ENCODE data around the gene SPATS2L.

SPATS2L gene

GRCh38 chr2:200297989-200298388 is 8.5 kb upstream of the SPATS2L start:
- no peak for DNase-seq (ENCODE audit: low read depth)

DNA sequence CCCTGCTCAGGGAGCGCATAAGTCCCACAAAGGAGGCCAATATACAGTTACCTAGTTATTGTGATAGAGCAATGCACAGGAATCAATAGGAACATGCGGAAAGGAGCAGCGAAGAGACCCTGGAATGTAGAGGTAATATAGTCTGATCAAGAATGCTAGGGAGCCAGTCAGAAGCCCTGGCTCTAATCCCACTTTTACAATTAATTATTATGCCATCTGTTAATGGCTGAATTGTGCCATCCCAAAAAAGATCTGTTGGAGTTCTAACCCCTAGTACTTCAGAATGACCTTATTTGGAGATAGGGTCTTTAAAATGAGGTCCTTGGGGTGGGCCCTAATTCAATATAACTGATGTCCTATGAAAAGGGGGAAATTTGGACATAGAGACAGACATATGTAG is 7.7 kb upstream of the SPATS2L start:
- DNase-seq (ENCODE audit: low read depth), result no peak

DNA sequence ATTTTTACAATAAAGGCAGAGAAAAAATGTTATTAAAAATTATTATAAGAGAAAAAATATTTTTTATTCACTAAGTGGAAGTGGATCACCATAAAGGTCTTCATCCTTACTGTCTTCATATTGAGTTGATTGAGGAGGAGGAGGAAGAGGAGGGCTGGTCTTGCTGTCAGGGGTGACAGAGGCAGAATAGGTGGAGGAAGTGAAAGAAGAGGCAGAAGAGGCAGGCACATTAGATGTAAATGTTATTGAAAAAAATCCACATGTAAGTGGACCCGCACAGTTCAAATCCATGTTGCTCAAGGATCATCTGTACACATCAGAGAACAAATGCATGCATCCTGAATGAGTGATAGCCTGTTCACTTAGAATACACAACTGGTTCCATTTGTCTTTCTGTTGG is 6.4 kb upstream of the SPATS2L start:
- DNase-seq (ENCODE audit: low read depth), result no peak

DNA sequence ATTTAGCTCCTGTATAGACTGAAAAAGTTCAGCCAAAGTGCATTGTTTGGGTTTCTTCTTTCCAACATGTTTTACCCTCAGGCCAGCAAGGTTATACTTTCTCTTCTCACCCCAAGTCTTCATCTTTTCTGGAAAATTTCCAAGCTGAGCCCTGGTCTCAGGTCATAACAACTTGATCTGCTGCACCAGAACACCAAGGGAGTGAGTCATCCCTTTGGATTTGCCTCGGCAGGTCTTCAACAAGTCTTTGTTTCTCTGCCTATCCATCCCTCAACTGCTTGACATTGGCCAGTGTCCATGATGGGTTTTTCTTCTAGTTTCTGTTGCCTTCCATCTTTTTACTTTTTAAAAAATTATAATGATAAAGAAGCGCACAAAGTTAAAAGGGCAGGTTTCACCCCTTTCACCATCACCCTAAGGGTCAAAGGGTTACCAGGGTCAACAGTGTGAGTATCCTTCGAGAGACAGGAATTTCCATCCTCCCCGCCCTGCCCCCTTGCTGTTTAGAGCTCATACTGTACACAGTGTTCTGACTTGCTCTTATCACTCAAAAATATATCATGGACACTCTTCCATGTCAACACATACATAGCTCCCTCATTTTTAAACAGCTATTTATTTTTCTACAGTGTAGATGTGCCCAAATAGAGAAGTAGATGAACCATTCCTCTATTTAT is 5.7 kb upstream of the SPATS2L start:
- DNase-seq (ENCODE audit: low read depth), result no peak

GRCh38 chr2:200301953-200302858 is 4.3 kb upstream of the SPATS2L start:
- DNase-seq (ENCODE audit: low read depth), result no peak

DNA sequence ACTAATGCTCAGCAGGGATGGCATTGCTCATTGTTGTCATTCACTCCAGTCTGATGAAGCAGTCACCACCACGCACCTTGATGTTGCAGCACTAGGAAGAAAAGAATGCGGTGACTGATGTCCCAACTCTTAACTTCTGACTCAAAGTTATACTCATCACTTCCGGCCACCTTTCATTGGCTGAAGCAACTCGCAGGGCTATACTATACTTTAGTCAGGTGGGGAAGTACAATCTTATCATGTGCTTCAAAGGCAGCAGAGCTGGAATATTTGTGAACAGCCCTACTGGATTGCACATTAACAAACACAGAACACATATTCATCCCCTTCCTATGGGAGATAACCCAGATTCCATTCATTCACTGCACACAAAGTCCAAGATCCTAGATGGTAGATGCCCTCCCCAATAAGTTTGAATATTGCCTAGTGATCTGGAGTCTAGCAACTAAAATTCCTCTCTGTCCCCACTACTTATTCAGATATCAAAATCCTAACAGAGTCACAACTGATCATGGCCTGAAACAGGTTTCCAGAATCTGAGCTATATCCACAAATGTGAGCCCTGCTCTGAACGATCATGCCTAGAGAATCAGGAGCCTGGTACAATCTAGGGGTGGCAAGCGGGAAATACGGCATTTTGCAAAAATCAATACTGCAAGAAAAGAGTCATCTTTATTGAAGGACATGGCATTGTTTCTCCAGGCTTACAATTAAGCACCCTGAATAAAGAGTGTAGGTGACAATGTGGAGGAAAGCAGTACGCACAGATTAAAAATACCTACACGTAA is 3.4 kb upstream of the SPATS2L start:
- DNase-seq (ENCODE audit: low read depth), result no peak

- no peak for DNase-seq (ENCODE audit: low read depth)
These were observed 697 bp upstream of the SPATS2L start for GRCh38 chr2:200305797-200306195.

DNA sequence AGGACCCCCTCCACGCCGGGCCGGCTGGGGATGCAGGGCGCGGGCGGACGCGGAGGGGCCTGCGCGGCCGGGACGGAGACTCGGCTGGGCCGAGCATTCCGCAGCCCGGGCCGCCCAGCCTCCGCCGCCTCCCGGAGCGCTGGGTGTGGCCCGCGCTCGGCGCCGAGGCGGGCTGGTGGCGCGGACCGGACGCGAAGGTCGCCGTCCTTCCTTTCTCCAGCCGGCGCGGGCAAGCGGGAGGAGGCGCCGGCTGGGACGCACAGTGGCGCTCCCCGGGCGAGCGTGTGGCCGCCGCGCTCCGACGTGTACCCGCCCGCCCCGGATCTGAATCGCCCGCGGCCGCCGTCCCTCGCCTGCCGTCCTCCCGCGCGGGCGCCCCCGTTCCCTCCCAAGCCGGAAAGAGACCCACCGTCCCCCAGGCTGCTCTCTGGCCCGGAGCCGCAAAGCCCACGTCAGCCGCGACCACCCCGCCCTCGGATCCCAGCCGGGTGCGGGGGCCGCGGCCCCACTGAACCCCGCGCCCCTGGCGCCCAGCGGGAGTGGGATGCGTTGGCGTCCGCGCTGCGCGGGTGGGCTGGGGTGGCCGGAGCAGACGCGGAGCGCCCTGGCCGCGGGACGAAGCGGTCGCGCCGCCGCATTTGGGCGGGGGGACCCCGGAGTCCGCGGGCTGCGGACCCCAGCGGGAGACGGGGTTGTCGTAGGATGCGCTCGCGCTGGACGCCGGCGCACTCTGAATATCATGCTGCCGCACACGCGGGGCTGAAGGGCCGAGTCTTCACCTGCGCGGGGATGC is 634 bp downstream of the SPATS2L start:
- peak; percentile 0 for DNase-seq (ENCODE audit: low read depth)

GRCh38 chr2:200307724-200308545 is 1.4 kb downstream of the SPATS2L start:
- no peak for DNase-seq (ENCODE audit: low read depth)

- no peak for DNase-seq (ENCODE audit: low read depth)
These were observed 2.2 kb downstream of the SPATS2L start for GRCh38 chr2:200308546-200309295.

- DNase-seq (ENCODE audit: low read depth), result no peak
These were observed 3.0 kb downstream of the SPATS2L start for GRCh38 chr2:200309296-200310049.

DNA sequence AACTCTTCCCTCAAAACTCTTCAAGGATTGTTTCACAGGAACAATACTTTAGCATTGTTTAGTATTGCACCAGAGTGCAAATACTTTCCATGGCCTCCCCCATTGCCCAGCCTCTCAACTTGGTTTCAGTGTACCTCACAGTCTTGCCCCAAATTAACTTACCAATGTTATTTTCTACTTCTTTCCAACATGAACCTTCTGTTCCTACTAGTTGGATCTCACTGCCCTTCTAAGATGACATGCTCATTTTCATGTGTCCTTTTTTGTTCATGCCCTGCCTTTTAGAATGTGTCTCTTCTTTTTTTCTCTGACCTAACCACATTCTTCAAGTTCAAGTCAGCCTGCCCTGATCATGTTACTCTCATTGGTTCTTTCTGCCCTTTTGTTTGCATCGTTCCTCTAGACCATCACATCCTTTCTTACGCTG is 4.1 kb downstream of the SPATS2L start:
- no peak for DNase-seq (ENCODE audit: low read depth)

DNA sequence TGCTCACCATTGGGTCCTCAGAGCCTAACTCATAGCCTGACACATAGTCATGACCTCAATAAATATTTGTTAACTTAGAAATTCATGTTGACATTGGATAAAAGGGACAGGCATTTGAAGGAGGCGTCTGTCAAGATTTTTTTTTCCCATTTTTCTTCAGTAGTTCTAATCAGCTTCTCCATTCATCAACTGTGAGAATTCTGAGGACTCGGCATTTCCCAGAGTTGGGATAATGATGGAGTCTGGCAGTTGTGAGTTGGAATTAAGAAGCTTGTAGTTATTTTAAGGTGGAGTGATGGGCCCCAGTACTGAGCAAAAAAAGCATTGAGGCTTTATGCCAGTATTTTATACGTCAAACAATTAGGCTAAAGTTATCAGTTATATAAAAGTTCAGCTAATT is 4.6 kb downstream of the SPATS2L start:
- no peak for DNase-seq (ENCODE audit: low read depth)

DNA sequence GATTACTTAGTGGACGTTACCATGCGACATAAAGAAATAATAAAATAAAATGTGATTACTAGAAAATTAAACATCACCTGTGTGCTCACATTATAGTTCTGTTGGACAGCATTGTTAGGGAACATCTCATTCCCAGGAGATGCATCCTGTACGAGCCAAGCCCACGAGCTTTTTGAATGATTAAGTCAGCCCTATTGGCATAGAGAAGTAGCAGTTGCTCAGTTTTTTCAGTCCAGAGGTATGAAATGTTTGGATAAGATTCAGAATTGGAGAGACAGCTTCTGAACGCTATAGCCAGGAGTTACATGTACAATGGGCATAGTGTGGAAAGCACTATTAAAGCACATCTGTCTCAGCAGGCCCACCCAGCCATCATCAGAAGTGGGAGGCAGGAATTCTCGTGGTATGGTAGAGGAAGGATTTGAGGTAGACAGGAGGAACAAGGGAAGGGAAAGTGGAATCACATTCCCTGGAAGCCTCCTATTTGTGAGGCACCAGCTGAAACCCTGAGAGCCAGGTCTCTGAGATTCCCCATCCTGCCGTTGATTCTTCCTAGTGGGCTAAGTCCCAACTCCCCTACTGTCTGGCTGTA is 8.6 kb downstream of the SPATS2L start:
- DNase-seq (ENCODE audit: low read depth), result no peak

DNA sequence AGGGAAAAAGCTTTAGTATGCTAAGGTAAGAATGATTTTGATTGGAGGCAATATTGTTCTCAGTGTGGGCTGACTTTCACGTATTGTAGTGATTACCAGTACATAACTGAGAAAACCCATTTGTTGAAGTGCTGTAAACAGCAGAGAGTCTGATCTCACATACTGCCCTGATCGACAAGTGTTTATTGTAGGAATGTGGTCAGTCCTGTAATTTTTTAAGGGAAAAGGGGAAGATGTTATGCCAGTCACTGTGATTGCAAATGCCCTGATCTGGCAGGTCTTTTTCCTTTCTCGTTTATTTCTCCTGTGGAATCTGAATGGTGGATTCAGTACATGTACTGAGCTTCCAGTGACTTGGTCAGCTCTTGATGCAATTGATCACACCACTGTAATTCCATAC is 11.5 kb downstream of the SPATS2L start:
- no peak for DNase-seq (ENCODE audit: low read depth)

DNA sequence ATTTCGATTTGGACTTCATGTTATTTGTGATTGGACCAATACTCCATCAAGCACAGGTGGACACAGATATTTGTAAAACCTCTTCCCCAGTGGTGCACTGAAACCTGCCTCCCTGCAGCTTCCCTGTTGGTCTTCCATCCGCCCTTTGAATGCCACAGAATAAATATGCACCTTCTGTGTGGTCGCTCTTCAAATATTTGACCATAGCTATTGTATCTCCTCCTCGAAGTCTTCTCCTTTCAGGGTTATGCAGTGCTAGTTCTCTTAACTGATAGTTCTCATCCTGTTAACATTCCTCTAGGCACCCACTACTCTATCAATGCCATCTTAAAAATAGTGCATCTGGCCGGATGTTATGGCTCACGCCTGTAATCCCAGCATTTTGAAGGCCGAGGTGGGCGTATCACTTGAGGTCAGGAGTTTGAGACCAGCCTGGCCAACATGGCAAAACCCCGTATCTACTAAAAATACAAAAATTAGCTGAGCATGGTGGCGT is 12.5 kb downstream of the SPATS2L start:
- DNase-seq (ENCODE audit: low read depth), result no peak

- no peak for DNase-seq (ENCODE audit: low read depth)
These were observed 13.2 kb downstream of the SPATS2L start for GRCh38 chr2:200319548-200320337.

DNA sequence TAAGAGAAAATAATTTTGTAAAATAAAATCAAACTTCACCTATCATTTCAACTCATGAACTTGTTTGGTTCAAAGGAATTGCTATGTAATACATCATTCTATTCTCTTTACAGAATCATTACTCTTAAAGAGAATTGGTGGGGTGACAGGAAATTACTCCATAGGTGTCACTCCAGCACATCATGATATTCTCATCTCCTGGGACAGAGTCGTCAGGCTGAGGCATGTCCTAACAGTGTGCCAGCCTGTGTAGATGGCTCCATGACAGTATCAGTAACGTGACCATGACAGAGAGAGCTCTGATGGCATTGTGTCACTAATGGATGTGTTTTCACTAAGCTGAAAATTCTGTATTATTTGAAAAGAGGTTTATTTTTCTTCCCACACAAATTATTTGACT is 13.9 kb downstream of the SPATS2L start:
- DNase-seq (ENCODE audit: low read depth), result no peak
